ENCODE measurements around the gene PKN1.

Gene PKN1

DNA sequence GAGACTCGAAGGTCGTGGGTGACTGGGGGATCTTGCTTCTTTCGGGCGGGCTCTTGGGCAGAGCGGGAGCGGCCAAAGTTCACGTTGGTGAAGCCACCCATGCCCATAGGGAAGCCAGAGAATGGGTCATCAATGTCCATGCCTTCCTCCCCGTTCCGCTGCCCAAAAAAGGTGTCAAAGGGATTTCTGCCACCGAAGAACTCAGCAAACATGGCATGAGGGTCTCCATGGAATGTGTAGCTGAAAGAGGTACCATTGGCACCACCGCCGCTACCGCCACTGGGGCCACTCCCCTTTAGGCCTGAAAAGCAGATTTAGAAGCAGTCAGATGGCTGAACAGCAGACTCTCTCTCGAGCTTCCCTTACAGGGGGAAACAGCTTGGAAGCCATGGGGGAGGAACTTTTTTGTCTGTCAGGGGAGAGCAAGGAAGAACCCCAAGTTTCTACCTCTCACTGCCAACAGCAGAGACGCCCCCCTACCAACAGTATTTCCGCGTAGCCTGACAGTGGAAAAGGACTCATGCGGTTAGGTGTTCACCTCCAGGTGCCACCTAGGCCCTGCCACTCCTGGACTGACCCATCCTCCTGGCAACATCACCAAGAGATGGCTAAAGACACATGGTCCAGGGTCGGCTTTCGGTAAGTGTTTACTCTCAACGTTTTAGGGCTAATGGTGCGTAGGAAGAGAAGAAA lies 83.8 kb downstream of the PKN1 start:
- Histone ChIP-seq H3K4me3 (peak overlapping the region; percentile 90 to 92), H3K36me3 (peaks cover 25 to 43% (median 38%) of the 10 kb centered on the region in 3 donors), H3K27me3 (no peaks in the 10 kb centered on the region), H3K4me1 (peaks cover 0 to 39% (median 28%) of the 10 kb centered on the region in 4 donors), H3K9me3 (no peaks in the 10 kb centered on the region), H3K27ac (peak overlapping the region; percentile 98 to 99)
- intact Hi-C loops (cut with DNase I; ENCODE audit: low total_unique reads) = no loop called here
- TF ChIP-seq, protein P1, sequence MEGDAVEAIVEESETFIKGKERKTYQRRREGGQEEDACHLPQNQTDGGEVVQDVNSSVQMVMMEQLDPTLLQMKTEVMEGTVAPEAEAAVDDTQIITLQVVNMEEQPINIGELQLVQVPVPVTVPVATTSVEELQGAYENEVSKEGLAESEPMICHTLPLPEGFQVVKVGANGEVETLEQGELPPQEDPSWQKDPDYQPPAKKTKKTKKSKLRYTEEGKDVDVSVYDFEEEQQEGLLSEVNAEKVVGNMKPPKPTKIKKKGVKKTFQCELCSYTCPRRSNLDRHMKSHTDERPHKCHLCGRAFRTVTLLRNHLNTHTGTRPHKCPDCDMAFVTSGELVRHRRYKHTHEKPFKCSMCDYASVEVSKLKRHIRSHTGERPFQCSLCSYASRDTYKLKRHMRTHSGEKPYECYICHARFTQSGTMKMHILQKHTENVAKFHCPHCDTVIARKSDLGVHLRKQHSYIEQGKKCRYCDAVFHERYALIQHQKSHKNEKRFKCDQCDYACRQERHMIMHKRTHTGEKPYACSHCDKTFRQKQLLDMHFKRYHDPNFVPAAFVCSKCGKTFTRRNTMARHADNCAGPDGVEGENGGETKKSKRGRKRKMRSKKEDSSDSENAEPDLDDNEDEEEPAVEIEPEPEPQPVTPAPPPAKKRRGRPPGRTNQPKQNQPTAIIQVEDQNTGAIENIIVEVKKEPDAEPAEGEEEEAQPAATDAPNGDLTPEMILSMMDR (IDR thresholded peaks at IDR 0.05) = no peak
- DNase-seq = no peak

DNA sequence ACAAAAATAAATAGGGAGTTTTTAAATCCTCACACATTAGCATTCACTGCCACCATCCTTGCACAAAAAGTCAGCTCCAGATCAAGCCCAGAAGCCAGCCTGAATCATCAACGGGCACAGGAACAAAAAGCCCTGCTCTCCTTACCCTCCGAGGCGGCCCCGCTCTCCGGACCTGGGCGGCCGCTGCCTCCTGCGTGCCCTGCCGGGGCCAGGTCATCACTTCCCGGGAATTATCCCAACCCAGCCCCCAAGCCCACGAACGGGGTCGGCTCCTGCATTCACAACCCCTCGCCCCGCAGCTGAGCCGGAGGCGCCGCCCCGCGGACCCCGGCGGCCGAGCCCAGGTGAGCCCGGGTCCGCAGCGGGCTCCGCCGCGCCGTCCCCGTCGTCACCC lies 84.3 kb downstream of the PKN1 start:
- Histone ChIP-seq H3K27me3 (no peaks in the 10 kb centered on the region), H3K9me3 (no peaks in the 10 kb centered on the region), H3K4me3 (peak overlapping the region; percentile 90 to 92), H3K36me3 (peaks cover 25 to 43% (median 38%) of the 10 kb centered on the region in 3 donors), H3K27ac (peak overlapping the region; percentile 98 to 99), H3K4me1 (peaks cover 0 to 39% (median 28%) of the 10 kb centered on the region in 4 donors)
- intact Hi-C loops (cut with DNase I; ENCODE audit: low total_unique reads) = no loop called here
- TF ChIP-seq, protein P1 (IDR thresholded peaks at IDR 0.05) = no peak
- no peak for DNase-seq

DNA sequence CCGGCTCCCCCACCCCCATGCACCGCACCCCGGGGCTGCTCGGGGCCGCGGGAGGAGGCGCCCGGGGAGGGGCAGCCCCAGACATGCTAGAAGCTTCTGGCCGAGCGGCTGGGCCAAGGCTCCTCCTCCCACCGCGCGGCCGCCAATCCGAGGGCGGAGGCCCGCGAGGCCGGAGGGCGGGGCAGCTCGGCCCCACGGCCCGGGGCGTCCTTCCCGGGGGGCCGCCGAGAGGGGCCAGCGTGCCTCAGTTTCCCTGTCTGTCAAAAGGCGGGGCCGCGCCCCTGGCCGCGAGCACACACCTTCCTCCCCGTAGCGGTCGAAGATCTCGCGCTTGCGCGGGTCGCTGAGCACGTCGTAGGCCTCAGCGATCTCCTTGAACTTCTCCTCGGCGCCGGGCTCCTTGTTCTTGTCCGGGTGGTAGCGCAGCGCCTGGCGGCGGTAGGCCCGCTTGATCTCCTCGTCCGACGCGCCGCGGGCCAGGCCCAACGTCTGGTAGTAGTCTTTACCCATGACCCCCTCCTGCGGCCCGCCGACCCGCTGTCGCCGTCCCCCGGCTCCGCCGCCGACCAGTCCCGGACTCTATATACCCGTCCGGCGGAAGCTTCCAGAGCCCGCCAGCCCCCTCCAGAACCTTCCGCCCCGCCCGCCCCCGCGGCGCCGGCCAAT lies 84.9 kb downstream of the PKN1 start, which contains the start of gene DNAJB1:
TSS of gene DNAJB1 (minus strand) at position 558 of the 666 bp plus-strand sequence. CDS start at position 510, 48 bp downstream.
- Histone ChIP-seq H3K27me3 (no peaks in the 10 kb centered on the region), H3K36me3 (peaks cover 25 to 40% (median 38%) of the 10 kb centered on the region in 3 donors), H3K27ac (peak within 1 kb of the TSS; percentile 98 to 99), H3K9me3 (no peaks in the 10 kb centered on the region), H3K4me1 (peaks cover 0 to 39% (median 28%) of the 10 kb centered on the region in 4 donors), H3K4me3 (peak within 1 kb of the TSS; percentile 90 to 92)
- intact Hi-C loops (cut with DNase I; ENCODE audit: low total_unique reads) = no loop called here
- DNase-seq = peak; percentile 80 to 93
- TF ChIP-seq, protein P1 (IDR thresholded peaks at IDR 0.05) = no peak

DNA sequence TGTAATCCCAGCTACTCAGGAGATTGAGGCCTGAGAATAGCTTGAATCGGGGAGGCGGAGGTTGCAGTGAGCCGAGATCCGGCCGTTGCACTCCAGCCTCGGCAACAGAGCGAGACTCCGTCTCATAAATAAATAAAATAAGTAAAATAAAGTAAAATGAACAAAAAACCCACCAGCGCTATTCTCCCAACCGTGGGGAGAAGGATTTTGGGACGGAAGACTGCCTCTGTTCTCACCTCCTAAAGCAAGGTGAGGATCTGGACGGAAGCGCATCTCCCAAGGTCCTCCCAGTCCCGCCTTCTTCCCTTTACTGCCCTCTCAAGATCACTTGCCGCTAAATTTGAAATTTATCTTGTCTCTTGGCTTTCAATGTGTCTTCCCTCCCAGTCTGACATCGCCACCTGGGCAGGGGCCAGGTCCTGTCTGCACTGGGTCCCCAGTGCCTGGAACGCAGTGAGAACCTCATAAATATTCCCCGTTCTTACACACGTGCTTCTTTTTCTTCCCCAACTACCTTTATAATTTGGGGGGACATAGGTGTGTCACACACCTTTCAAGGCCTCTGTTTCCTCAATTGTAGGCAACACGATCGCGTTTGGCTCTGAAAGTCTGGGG lies 86.2 kb downstream of the PKN1 start:
- DNase-seq = no peak
- intact Hi-C loops (cut with DNase I; ENCODE audit: low total_unique reads) = no loop called here

DNA sequence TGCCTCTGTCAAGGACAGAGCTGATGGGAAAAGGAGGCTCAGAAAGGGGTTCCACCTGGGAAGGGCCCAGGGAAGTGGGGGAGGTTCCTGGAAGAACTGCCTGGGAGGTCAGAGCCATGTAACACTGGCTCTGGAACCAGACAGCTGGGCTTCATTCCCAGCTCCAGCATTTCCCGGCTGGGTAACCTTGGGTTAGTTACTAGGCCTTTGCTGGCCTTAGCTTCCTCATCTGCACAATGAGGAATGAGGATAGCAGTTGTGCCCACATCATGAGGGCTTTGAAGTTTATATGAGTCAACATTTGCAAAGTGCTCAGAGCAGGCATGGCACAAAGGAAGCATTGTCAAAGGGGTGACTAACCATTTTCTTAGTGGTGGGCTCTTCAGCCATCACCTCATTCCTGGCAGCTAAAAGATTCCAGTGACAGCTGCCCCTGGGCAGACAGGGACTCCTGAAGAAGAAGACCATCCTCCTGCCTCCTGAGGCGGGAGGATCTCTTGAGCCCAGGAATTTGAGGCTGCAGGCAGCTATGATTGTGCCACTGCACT lies 86.8 kb downstream of the PKN1 start:
- Histone ChIP-seq H3K27me3 (no peaks in the 10 kb centered on the region), H3K27ac (peak overlapping the region in 1 of 2 donors; percentile 99), H3K4me1 (peaks cover 0 to 29% (median 24%) of the 10 kb centered on the region in 4 donors), H3K36me3 (peaks cover 16 to 22% (median 19%) of the 10 kb centered on the region in 3 donors), H3K4me3 (no peak overlapping the region), H3K9me3 (no peaks in the 10 kb centered on the region)
- TF ChIP-seq, protein P1 (IDR thresholded peaks at IDR 0.05) = no peak
- intact Hi-C loops (cut with DNase I; ENCODE audit: low total_unique reads) = no loop called here
- DNase-seq = no peak

More for the DNA sequence above, 86.2 kb downstream of the PKN1 start:
- Histone ChIP-seq H3K4me3 (no peak overlapping the region), H3K27ac (peak overlapping the region; percentile 98 to 99), H3K9me3 (no peaks in the 10 kb centered on the region), H3K27me3 (no peaks in the 10 kb centered on the region), H3K36me3 (peaks cover 22 to 28% (median 25%) of the 10 kb centered on the region in 3 donors), H3K4me1 (peaks cover 0 to 35% (median 27%) of the 10 kb centered on the region in 4 donors)
- TF ChIP-seq, protein P1 (IDR thresholded peaks at IDR 0.05) = no peak
